Neural progenitor cell (in vitro differentiated cells): Measurements from ENCODE around the gene TMEM119.

Experiments used
- EZH2 ChIP-seq: fragments of 200-600 bp; sonication (generic); IDR thresholded peaks from 2 replicates; pipeline ENCODE4 v1.6.1; 2017; ENCODE audit warnings: antibody characterized with exemption, mild to moderate bottlenecking, moderate library complexity
- EZH2phosphoT487 ChIP-seq: fragments of 200-600 bp; sonication (generic); IDR thresholded peaks from 2 replicates; pipeline ENCODE4 v1.6.1; 2017; ENCODE audit warnings: antibody characterized with exemption
- TF ChIP-seq, protein P1 (sequence below): fragments of 200-600 bp; sonication (generic); IDR thresholded peaks from 2 replicates; pipeline ENCODE4 v1.5.1; 2017; ENCODE audit warnings: antibody characterized with exemption, mild to moderate bottlenecking

- TF ChIP-seq, protein P1, sequence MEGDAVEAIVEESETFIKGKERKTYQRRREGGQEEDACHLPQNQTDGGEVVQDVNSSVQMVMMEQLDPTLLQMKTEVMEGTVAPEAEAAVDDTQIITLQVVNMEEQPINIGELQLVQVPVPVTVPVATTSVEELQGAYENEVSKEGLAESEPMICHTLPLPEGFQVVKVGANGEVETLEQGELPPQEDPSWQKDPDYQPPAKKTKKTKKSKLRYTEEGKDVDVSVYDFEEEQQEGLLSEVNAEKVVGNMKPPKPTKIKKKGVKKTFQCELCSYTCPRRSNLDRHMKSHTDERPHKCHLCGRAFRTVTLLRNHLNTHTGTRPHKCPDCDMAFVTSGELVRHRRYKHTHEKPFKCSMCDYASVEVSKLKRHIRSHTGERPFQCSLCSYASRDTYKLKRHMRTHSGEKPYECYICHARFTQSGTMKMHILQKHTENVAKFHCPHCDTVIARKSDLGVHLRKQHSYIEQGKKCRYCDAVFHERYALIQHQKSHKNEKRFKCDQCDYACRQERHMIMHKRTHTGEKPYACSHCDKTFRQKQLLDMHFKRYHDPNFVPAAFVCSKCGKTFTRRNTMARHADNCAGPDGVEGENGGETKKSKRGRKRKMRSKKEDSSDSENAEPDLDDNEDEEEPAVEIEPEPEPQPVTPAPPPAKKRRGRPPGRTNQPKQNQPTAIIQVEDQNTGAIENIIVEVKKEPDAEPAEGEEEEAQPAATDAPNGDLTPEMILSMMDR, result no peak
- TF ChIP-seq EZH2phosphoT487 (no peak), EZH2 (no peak)
Observed at GRCh38 chr12:108619369-108620160, 21.7 kb upstream of the TMEM119 start.
